Astrocyte (in vitro differentiated cells and primary cell): ENCODE data around the gene STK11IP.

Experiments
- CTCF ChIP-seq: IDR thresholded peaks from 2 replicates; pipeline ENCODE4 v1.5.1; 2011; ENCODE audit warnings: low read depth, mild to moderate bottlenecking, inconsistent platforms, low read length, moderate library complexity; ENCODE audit not compliant: insufficient read depth
- EZH2 ChIP-seq: IDR thresholded peaks from 2 replicates; pipeline ENCODE4 v1.6.1; 2012; ENCODE audit warnings: mild to moderate bottlenecking, low read length, inconsistent platforms; ENCODE audit not compliant: insufficient read depth

- TF ChIP-seq CTCF (no peak), EZH2 (no peak)
Measured at GRCh38 chr2:219570194-219570923, 27.3 kb upstream of the STK11IP start.
